Measurements from ENCODE around the gene TSLP. TPM values are rescaled to one million over a fixed set of nuclear protein-coding genes. Genes with fewer than 3 reads are reported as not detected.
A peak's percentile ranks its signal among the peaks of the same experiment; 100 is the strongest.

TSLP gene
- 1 to 10 TPM in 1 of 4 donors, under 1 TPM in 3; 0.42 to 1.1 (median 0.78) TPM for total RNA-seq
- polyA plus RNA-seq = 1 to 10 TPM in 2 of 3 donors, under 1 TPM in 1; 0.61 to 2.4 (median 1.6) TPM
- long read RNA-seq, donor 1 = 0 reads
- long read RNA-seq, donor 2, partial matches to known transcripts = 0 of 2 reads
- long read RNA-seq, donor 2, other reads (novel, unspliced or antisense) = 0 of 2 reads

DNA sequence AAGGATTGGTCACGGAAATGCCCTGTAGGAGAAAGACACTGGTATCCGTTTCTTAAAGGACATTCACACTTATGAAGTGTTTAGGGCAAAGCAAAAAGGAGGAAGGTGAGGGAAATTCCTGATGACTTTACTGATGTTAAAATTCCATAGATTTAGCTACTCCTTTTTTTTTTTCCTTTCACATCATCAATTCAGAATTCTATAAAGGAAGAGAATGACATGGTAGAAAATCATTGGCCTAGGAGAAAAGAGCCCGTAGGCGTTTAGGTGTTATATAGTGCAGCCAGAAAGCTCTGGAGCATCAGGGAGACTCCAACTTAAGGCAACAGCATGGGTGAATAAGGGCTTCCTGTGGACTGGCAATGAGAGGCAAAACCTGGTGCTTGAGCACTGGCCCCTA is at the start of gene TSLP:
TSLP (plus strand) TSS at position 301 of the 400 bp plus-strand sequence. CDS start 178 bp downstream, outside the sequence.
- peak within 1 kb of the TSS; percentile 78 for H3K4me3 ChIP-seq
- H3K27me3 ChIP-seq (ENCODE audit: insufficient read depth in 3 of 3, low read length in 2 of 3) = peaks cover 0 to 38% (median 3%) of the 10 kb centered on the region in 3 donors
- intact Hi-C loops (cut with DNase I) = loop anchor here in 1 of 2 donors (10.0 kb wide), 1 partner anchor 307 kb away; no protein-coding TSS in a partner anchor
- ATAC-seq = no peak
- WGBS, 3 donors = 82 to 94% (median 85%) methylated on average over 4 of the region's 4 CpGs
- peaks cover 0 to 5% of the 10 kb centered on the region in 2 donors for H3K36me3 ChIP-seq (ENCODE audit: insufficient read depth in 1 of 2, low read depth in 1 of 2)
- TF ChIP-seq CTCF (IDR thresholded peaks at IDR 0.05) = no peak
- DNase-seq = no peak
- H3K27ac ChIP-seq = no peak within 1 kb of the TSS
- no peaks in the 10 kb centered on the region for H3K9me3 ChIP-seq
- H3K4me1 ChIP-seq = peaks cover 6% of the 10 kb centered on the region

DNA sequence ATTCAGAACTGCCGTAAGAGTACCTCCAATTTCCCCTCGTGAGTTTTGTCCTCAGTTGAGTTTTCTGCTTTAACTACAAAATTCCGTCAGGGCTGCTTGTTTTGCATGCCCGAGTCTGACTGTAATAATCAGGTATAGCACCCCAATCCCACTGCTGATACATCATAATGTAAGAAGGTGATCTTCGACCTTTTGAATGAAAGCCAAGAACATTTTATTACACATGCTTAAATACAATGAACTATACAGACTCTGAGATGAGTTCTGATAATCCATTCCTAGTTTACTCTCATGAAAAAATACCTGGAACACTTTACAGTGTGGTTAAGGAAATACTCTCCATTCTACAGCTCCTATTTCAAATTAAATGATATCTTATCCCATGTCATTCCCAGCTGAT is 49.2 kb upstream of the TSLP start:
- TF ChIP-seq CTCF (IDR thresholded peaks at IDR 0.05) = no peak
- intact Hi-C loops (cut with DNase I) = no loop called here
- Histone ChIP-seq H3K4me3 (no peak overlapping the region), H3K27me3 (ENCODE audit: insufficient read depth in 3 of 3, low read length in 2 of 3) (no peaks in the 10 kb centered on the region), H3K4me1 (no peaks in the 10 kb centered on the region), H3K36me3 (ENCODE audit: insufficient read depth in 1 of 2, low read depth in 1 of 2) (no peaks in the 10 kb centered on the region), H3K9me3 (no peaks in the 10 kb centered on the region), H3K27ac (no peak overlapping the region)
- DNase-seq (no peak), ATAC-seq (no peak)
- WGBS, 3 donors = 65 to 69% (median 69%) methylated on average over 5 of the region's 5 CpGs

GRCh38 chr5:111028865-111029264 is 42.6 kb upstream of the TSLP start:
- 67 to 74% (median 72%) methylated on average over 2 of the region's 2 CpGs for WGBS, 3 donors
- DNase-seq (no peak), ATAC-seq (no peak)
- no peak for TF ChIP-seq CTCF (IDR thresholded peaks at IDR 0.05)
- Histone ChIP-seq H3K36me3 (ENCODE audit: insufficient read depth in 1 of 2, low read depth in 1 of 2) (no peaks in the 10 kb centered on the region), H3K4me1 (no peaks in the 10 kb centered on the region), H3K9me3 (no peaks in the 10 kb centered on the region), H3K4me3 (no peak overlapping the region), H3K27ac (no peak overlapping the region), H3K27me3 (ENCODE audit: insufficient read depth in 3 of 3, low read length in 2 of 3) (peaks cover 0 to 4% (median 0%) of the 10 kb centered on the region in 3 donors)
- intact Hi-C loops (cut with DNase I) = no loop called here

DNA sequence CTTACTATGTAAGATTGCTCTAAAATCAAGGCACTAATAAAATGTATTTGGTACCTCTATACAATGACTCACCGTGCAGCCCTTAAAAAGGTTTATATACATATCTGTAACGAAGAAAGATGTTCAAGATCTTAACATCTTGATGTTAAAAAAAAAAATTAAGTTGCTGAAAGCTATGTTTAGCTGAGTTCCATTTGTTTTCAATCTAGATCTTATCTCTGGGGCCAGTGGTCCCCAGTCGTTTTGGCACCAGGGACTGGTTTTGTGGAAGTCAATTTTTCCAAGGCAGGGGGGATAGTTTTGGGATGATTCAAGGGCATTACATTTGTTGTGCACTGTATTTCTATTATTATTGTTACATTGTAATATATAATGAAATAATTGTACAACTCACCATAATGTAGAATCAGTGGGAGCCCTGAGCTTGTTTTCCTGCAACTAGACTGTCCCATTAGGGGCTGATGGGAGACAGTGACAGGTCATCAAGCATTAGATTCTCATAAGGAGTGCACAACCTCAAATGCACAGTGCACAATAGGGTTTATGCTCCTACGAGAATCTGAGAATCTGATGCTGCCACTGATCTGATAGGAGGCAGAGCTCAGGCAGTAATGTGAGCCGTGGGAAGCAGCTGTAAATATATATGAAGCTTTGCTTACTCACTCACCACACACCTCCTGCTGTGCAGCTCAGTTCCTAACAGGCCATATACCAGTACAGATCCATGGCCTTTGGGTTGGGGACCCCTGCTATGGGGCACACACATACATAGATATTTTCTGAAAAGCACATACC is 27.6 kb upstream of the TSLP start:
- H3K27me3 ChIP-seq (ENCODE audit: insufficient read depth in 3 of 3, low read length in 2 of 3) = no peaks in the 10 kb centered on the region
- ATAC-seq (no peak), DNase-seq (no peak)
- 38 to 41% (median 39%) methylated on average over 5 of the region's 5 CpGs for WGBS, 3 donors
- no peak overlapping the region for H3K4me3 ChIP-seq
- H3K27ac ChIP-seq = no peak overlapping the region
- no peaks in the 10 kb centered on the region for H3K9me3 ChIP-seq
- H3K36me3 ChIP-seq (ENCODE audit: insufficient read depth in 1 of 2, low read depth in 1 of 2) = no peaks in the 10 kb centered on the region
- no peak for TF ChIP-seq CTCF (IDR thresholded peaks at IDR 0.05)
- intact Hi-C loops (cut with DNase I) = no loop called here
- no peaks in the 10 kb centered on the region for H3K4me1 ChIP-seq

All from psoas muscle (tissue), 8 donors.